Measurements from ENCODE around the gene ADAMTS3.

Gene ADAMTS3

GRCh38 chr4:72286185-72286584 lies 282.8 kb downstream of the ADAMTS3 start:
- in situ Hi-C loops (cut with MboI; ENCODE audit: low pct_unique_long_range_greater_than_20kb, low sequenced_read_pairs, unreplicated experiment), result no loop called here
- DNase-seq (ENCODE audit: low spot score), result peak; percentile 5

GRCh38 chr4:72283357-72283756 lies 285.7 kb downstream of the ADAMTS3 start:
- DNase-seq (ENCODE audit: low spot score), result no peak
- no peak for TF ChIP-seq CTCF (IDR thresholded peaks at IDR 0.05; ENCODE audit: extremely low read depth, insufficient read depth, missing control alignments)
- in situ Hi-C loops (cut with MboI; ENCODE audit: low pct_unique_long_range_greater_than_20kb, low sequenced_read_pairs, unreplicated experiment), result no loop called here

More at GRCh38 chr4:72286185-72286584, 282.8 kb downstream of the ADAMTS3 start:
- TF ChIP-seq CTCF (IDR thresholded peaks at IDR 0.05; ENCODE audit: extremely low read depth, insufficient read depth, missing control alignments), result no peak

- in situ Hi-C loops (cut with MboI; ENCODE audit: low pct_unique_long_range_greater_than_20kb, low sequenced_read_pairs, unreplicated experiment), result no loop called here
- no peak for TF ChIP-seq CTCF (IDR thresholded peaks at IDR 0.05; ENCODE audit: extremely low read depth, insufficient read depth, missing control alignments)
- no peak for DNase-seq (ENCODE audit: low spot score)
Observed at GRCh38 chr4:72280252-72280651, 288.8 kb downstream of the ADAMTS3 start.

GRCh38 chr4:72275381-72275780 lies 293.6 kb downstream of the ADAMTS3 start:
- TF ChIP-seq CTCF (IDR thresholded peaks at IDR 0.05; ENCODE audit: extremely low read depth, insufficient read depth, missing control alignments), result no peak
- in situ Hi-C loops (cut with MboI; ENCODE audit: low pct_unique_long_range_greater_than_20kb, low sequenced_read_pairs, unreplicated experiment), result no loop called here
- DNase-seq (ENCODE audit: low spot score), result no peak

GRCh38 chr4:72274251-72274650 lies 294.8 kb downstream of the ADAMTS3 start:
- TF ChIP-seq CTCF (IDR thresholded peaks at IDR 0.05; ENCODE audit: extremely low read depth, insufficient read depth, missing control alignments), result no peak

GRCh38 chr4:72255269-72255668 lies 313.8 kb downstream of the ADAMTS3 start:
- no peak for TF ChIP-seq CTCF (IDR thresholded peaks at IDR 0.05; ENCODE audit: extremely low read depth, insufficient read depth, missing control alignments)
- no peak for DNase-seq (ENCODE audit: low spot score)
- in situ Hi-C loops (cut with MboI; ENCODE audit: low pct_unique_long_range_greater_than_20kb, low sequenced_read_pairs, unreplicated experiment), result no loop called here

More at GRCh38 chr4:72274251-72274650, 294.8 kb downstream of the ADAMTS3 start:
- no peak for DNase-seq (ENCODE audit: low spot score)
- in situ Hi-C loops (cut with MboI; ENCODE audit: low pct_unique_long_range_greater_than_20kb, low sequenced_read_pairs, unreplicated experiment), result no loop called here

- TF ChIP-seq CTCF (IDR thresholded peaks at IDR 0.05; ENCODE audit: extremely low read depth, insufficient read depth, missing control alignments), result no peak
- in situ Hi-C loops (cut with MboI; ENCODE audit: low pct_unique_long_range_greater_than_20kb, low sequenced_read_pairs, unreplicated experiment), result no loop called here
- no peak for DNase-seq (ENCODE audit: low spot score)
Observed at GRCh38 chr4:72243641-72244040, 325.4 kb downstream of the ADAMTS3 start.

Measured in GM13977 (cell line).